DND-41 (cell line): ENCODE results near the gene ZBTB8A.

Experiments
- ATAC-seq: fragments of 200-7000 bp; cut with Tn5 transposase; 3 replicates; pipeline ENCODE4 v1.9.1; 2021; ENCODE audit warnings: low read depth; ENCODE audit not compliant: insufficient read depth
- DNase-seq: peaks from one replicate; pipeline ENCODE4 v3.0.0-alpha.2; 2020
- H2AFZ ChIP-seq: 2 replicates; pipeline ENCODE4 v1.6.0; 2012; ENCODE audit warnings: low read depth, low read length
- H3K27ac ChIP-seq: 2 replicates; pipeline ENCODE4 v1.5.1; 2012; ENCODE audit warnings: low read length, inconsistent platforms
- H3K27me3 ChIP-seq: fragments of 200-600 bp; sonication (generic); 2 replicates; pipeline ENCODE4 v1.6.0; 2012; ENCODE audit warnings: low read length, mild to moderate bottlenecking, inconsistent platforms; ENCODE audit not compliant: insufficient read depth, poor library complexity
- H3K36me3 ChIP-seq: 2 replicates; pipeline ENCODE4 v1.5.1; 2012; ENCODE audit warnings: low read length, inconsistent platforms; ENCODE audit not compliant: insufficient read depth
- H3K4me1 ChIP-seq: 2 replicates; pipeline ENCODE4 v1.5.1; 2012; ENCODE audit warnings: mild to moderate bottlenecking, low read length; ENCODE audit not compliant: insufficient read depth
- H3K4me2 ChIP-seq: 2 replicates; pipeline ENCODE4 v1.6.0; 2012; ENCODE audit warnings: mild to moderate bottlenecking, moderate library complexity, low read length, inconsistent platforms; ENCODE audit not compliant: insufficient read depth
- H3K4me3 ChIP-seq, 2 experiments: fragments of 200-600 bp in 1 of 2; shearing (Covaris generic) in 1 of 2; 2 replicates each; pipeline ENCODE4 v1.5.1; 2012 to 2016; ENCODE audit warnings: inconsistent platforms in 2 of 2, low read length in 2 of 2, mild to moderate bottlenecking in 2 of 2, low read depth in 1 of 2, moderate library complexity in 1 of 2
- H3K79me2 ChIP-seq: 2 replicates; pipeline ENCODE4 v1.6.0; 2012; ENCODE audit warnings: low read length, inconsistent platforms; ENCODE audit not compliant: insufficient read depth
- H3K9ac ChIP-seq: 2 replicates; pipeline ENCODE4 v1.6.0; 2012; ENCODE audit warnings: low read depth, mild to moderate bottlenecking, inconsistent platforms, low read length, moderate library complexity
- H3K9me3 ChIP-seq: 2 replicates; pipeline ENCODE4 v1.5.1; 2012; ENCODE audit warnings: low read length, moderate library complexity, mild to moderate bottlenecking, inconsistent platforms; ENCODE audit not compliant: insufficient read depth, severe bottlenecking
- H4K20me1 ChIP-seq: 2 replicates; pipeline ENCODE4 v1.6.0; 2012; ENCODE audit warnings: low read length; ENCODE audit not compliant: insufficient read depth
- CTCF ChIP-seq: IDR thresholded peaks from 2 replicates; pipeline ENCODE4 v1.5.1; 2012; ENCODE audit warnings: borderline replicate concordance, low read length, moderate library complexity, mild to moderate bottlenecking; ENCODE audit not compliant: poor library complexity, severe bottlenecking; ENCODE audit errors: extremely low read depth
- EZH2 ChIP-seq: IDR thresholded peaks from 3 replicates; pipeline ENCODE4 v1.6.1; 2012; ENCODE audit warnings: borderline replicate concordance, low read depth, mild to moderate bottlenecking, moderate library complexity, low read length, inconsistent platforms; ENCODE audit not compliant: severe bottlenecking

ZBTB8A gene

GRCh38 chr1:32536764-32537163 is 2.5 kb upstream of the ZBTB8A start:
- peaks cover 16% of the 10 kb centered on the region for H3K4me1 ChIP-seq
- H3K27ac ChIP-seq = no peak overlapping the region
- no peak overlapping the region for H3K9ac ChIP-seq
- no peaks in the 10 kb centered on the region for H3K36me3 ChIP-seq
- peaks cover 55% of the 10 kb centered on the region for H3K27me3 ChIP-seq
- ATAC-seq (no peak), DNase-seq (no peak)
- H3K79me2 ChIP-seq = no peaks in the 10 kb centered on the region
- no peak overlapping the region for H3K4me3 ChIP-seq
- no peak overlapping the region for H2AFZ ChIP-seq
- H3K9me3 ChIP-seq = no peaks in the 10 kb centered on the region
- no peak overlapping the region for H3K4me2 ChIP-seq
- H4K20me1 ChIP-seq = no peaks in the 10 kb centered on the region
- TF ChIP-seq EZH2 = no peak

- H3K9me3 ChIP-seq = no peaks in the 10 kb centered on the region
- peak overlapping the region; percentile 75 for H2AFZ ChIP-seq
- H3K27ac ChIP-seq = no peak overlapping the region
- H3K79me2 ChIP-seq = no peaks in the 10 kb centered on the region
- H3K4me3 ChIP-seq = peak overlapping the region in 1 of 2 experiments; percentile 61; a peak in 3 of 4 replicates
- peak overlapping the region; percentile 71 for H3K4me2 ChIP-seq
- H3K4me1 ChIP-seq = peaks cover 16% of the 10 kb centered on the region
- no peaks in the 10 kb centered on the region for H3K36me3 ChIP-seq
- no peaks in the 10 kb centered on the region for H4K20me1 ChIP-seq
- peaks cover 42% of the 10 kb centered on the region for H3K27me3 ChIP-seq
- ATAC-seq = peak; percentile 72
- TF ChIP-seq EZH2 = no peak
- TF ChIP-seq CTCF = no peak
- peak overlapping the region; percentile 50 for H3K9ac ChIP-seq
- peak; percentile 17 for DNase-seq
Measured at GRCh38 chr1:32539584-32540571, 651 bp downstream of the ZBTB8A start.

- no peak for DNase-seq
- H3K4me1 ChIP-seq = peaks cover 16% of the 10 kb centered on the region
- peak overlapping the region; percentile 71 for H3K4me2 ChIP-seq
- H3K36me3 ChIP-seq = no peaks in the 10 kb centered on the region
- H3K27me3 ChIP-seq = peaks cover 35% of the 10 kb centered on the region
- H3K9ac ChIP-seq = no peak overlapping the region
- no peaks in the 10 kb centered on the region for H4K20me1 ChIP-seq
- H2AFZ ChIP-seq = peak overlapping the region; percentile 5; the same call in 1 of the 2 replicates
- ATAC-seq = no peak
- TF ChIP-seq EZH2 (no peak), CTCF (no peak)
- no peaks in the 10 kb centered on the region for H3K79me2 ChIP-seq
- H3K9me3 ChIP-seq = no peaks in the 10 kb centered on the region
- peak overlapping the region in 1 of 2 experiments; percentile 61; a peak in 1 of 4 replicates for H3K4me3 ChIP-seq
- H3K27ac ChIP-seq = no peak overlapping the region
Measured at GRCh38 chr1:32540605-32541004, 1.4 kb downstream of the ZBTB8A start.

- ATAC-seq (no peak), DNase-seq (no peak)
- TF ChIP-seq EZH2 (no peak), CTCF (no peak)
- Histone ChIP-seq H3K4me2 (no peak overlapping the region), H3K4me1 (peaks cover 16% of the 10 kb centered on the region), H3K79me2 (no peaks in the 10 kb centered on the region), H3K4me3 (no peak overlapping the region), H3K27me3 (peaks cover 31% of the 10 kb centered on the region), H2AFZ (no peak overlapping the region), H4K20me1 (no peaks in the 10 kb centered on the region), H3K9me3 (no peaks in the 10 kb centered on the region), H3K9ac (no peak overlapping the region), H3K36me3 (no peaks in the 10 kb centered on the region), H3K27ac (no peak overlapping the region)
Measured at GRCh38 chr1:32541064-32541566, 1.9 kb downstream of the ZBTB8A start.
